SK-N-SH treated with all-trans-retinoic acid at 6 μM for 48 hours (cell line): ENCODE results near the gene LEMD2.

Experiments
- ATAC-seq: fragments of 200-7000 bp; cut with Tn5 transposase; 3 replicates; pipeline ENCODE4 v1.9.1; 2020; ENCODE audit warnings: mild to moderate bottlenecking, moderate library complexity
- ARNTL ChIP-seq: fragments of 450-650 bp; formaldehyde crosslinking; IDR thresholded peaks from 2 replicates; pipeline ENCODE4 v1.5.0; 2020; ENCODE audit warnings: low read depth, mild to moderate bottlenecking, moderate library complexity, borderline replicate concordance
- CREB5 ChIP-seq: fragments of 250-450 bp; sonication (Bioruptor Pico); IDR thresholded peaks from 2 replicates; pipeline ENCODE4 v1.5.1; 2020; ENCODE audit warnings: low read depth, mild to moderate bottlenecking, moderate library complexity
- CSDC2 ChIP-seq: fragments of 250-450 bp; sonication (Bioruptor Pico); IDR thresholded peaks from 2 replicates; pipeline ENCODE4 v1.5.0; 2020; ENCODE audit warnings: mild to moderate bottlenecking, moderate library complexity
- ESRRG ChIP-seq: fragments of 250-450 bp; sonication (Bioruptor Pico); IDR thresholded peaks from 2 replicates; pipeline ENCODE4 v1.6.1; 2021; ENCODE audit warnings: mild to moderate bottlenecking
- GLIS3 ChIP-seq: fragments of 250-450 bp; sonication (Bioruptor Pico); IDR thresholded peaks from 2 replicates; pipeline ENCODE4 v1.5.0; 2020; ENCODE audit warnings: mild to moderate bottlenecking, moderate library complexity
- ISL1 ChIP-seq: fragments of 250-450 bp; sonication (Bioruptor Pico); IDR thresholded peaks from 2 replicates; pipeline ENCODE4 v2.1.2; 2022; ENCODE audit warnings: mild to moderate bottlenecking, moderate library complexity
- OSR1 ChIP-seq: fragments of 250-450 bp; sonication (Bioruptor Pico); IDR thresholded peaks from 2 replicates; pipeline ENCODE4 v1.8.0; 2022; ENCODE audit warnings: moderate library complexity, mild to moderate bottlenecking, inconsistent platforms
- POU6F1 ChIP-seq: fragments of 250-450 bp; sonication (Bioruptor Pico); IDR thresholded peaks from 2 replicates; pipeline ENCODE4 v1.8.0; 2021; ENCODE audit warnings: low read depth, mild to moderate bottlenecking, moderate library complexity, borderline replicate concordance
- PPARA ChIP-seq: fragments of 250-450 bp; sonication (Bioruptor Pico); IDR thresholded peaks from 2 replicates; pipeline ENCODE4 v1.5.0; 2020; ENCODE audit warnings: mild to moderate bottlenecking, borderline replicate concordance
- RARB ChIP-seq: fragments of 250-450 bp; sonication (Bioruptor Pico); IDR thresholded peaks from 2 replicates; pipeline ENCODE4 v1.8.0; 2021; ENCODE audit warnings: mild to moderate bottlenecking, moderate library complexity
- SNAI2 ChIP-seq: fragments of 250-450 bp; sonication (Bioruptor Pico); IDR thresholded peaks from 2 replicates; pipeline ENCODE4 v1.5.0; 2020; ENCODE audit warnings: mild to moderate bottlenecking, moderate library complexity
- TCF4 ChIP-seq: fragments of 250-450 bp; sonication (Bioruptor Pico); IDR thresholded peaks from 2 replicates; pipeline ENCODE4 v1.8.0; 2021; ENCODE audit warnings: mild to moderate bottlenecking, moderate library complexity, borderline replicate concordance
- TOX ChIP-seq: fragments of 250-450 bp; sonication (Bioruptor Pico); IDR thresholded peaks from 2 replicates; pipeline ENCODE4 v1.8.0; 2021; ENCODE audit warnings: mild to moderate bottlenecking, moderate library complexity, borderline replicate concordance
- ZC3H10 ChIP-seq: fragments of 250-450 bp; sonication (Bioruptor Pico); IDR thresholded peaks from 2 replicates; pipeline ENCODE4 v1.5.1; 2021; ENCODE audit warnings: mild to moderate bottlenecking, moderate library complexity
- ZFP30 ChIP-seq: fragments of 450-650 bp; formaldehyde crosslinking; IDR thresholded peaks from 2 replicates; pipeline ENCODE4 v1.5.0; 2022; ENCODE audit warnings: mild to moderate bottlenecking, moderate library complexity
- ZNF565 ChIP-seq: fragments of 450-650 bp; formaldehyde crosslinking; conservative IDR thresholded peaks from 2 replicates; pipeline ENCODE4 v1.5.0; 2020; ENCODE audit warnings: low read depth, mild to moderate bottlenecking, moderate library complexity
- ZNF70 ChIP-seq: fragments of 450-650 bp; formaldehyde crosslinking; IDR thresholded peaks from 2 replicates; pipeline ENCODE4 v1.5.0; 2020; ENCODE audit warnings: mild to moderate bottlenecking, moderate library complexity
- ZNF8 ChIP-seq: fragments of 450-650 bp; formaldehyde crosslinking; IDR thresholded peaks from 2 replicates; pipeline ENCODE4 v1.5.0; 2020; ENCODE audit warnings: mild to moderate bottlenecking, moderate library complexity
- TF ChIP-seq, protein P1 (sequence below): fragments of 250-450 bp; sonication (Bioruptor Pico); IDR thresholded peaks from 2 replicates; pipeline ENCODE4 v1.5.1; 2021; ENCODE audit warnings: mild to moderate bottlenecking, moderate library complexity
- TF ChIP-seq, protein P2 (sequence below): fragments of 250-450 bp; sonication (Bioruptor Pico); IDR thresholded peaks from 2 replicates; pipeline ENCODE4 v1.5.0; 2020; ENCODE audit warnings: mild to moderate bottlenecking, moderate library complexity

Gene LEMD2

GRCh38 chr6:33729059-33729458 lies 59.9 kb downstream of the LEMD2 start:
- ATAC-seq, result no peak
- TF ChIP-seq POU6F1 (CRISPR knock-in tag) (no peak), ARNTL (CRISPR knock-in tag) (no peak), ZNF565 (no peak), ISL1 (CRISPR knock-in tag) (no peak), PPARA (CRISPR knock-in tag) (no peak), CREB5 (CRISPR knock-in tag) (no peak), ZC3H10 (CRISPR knock-in tag) (no peak)

DNA sequence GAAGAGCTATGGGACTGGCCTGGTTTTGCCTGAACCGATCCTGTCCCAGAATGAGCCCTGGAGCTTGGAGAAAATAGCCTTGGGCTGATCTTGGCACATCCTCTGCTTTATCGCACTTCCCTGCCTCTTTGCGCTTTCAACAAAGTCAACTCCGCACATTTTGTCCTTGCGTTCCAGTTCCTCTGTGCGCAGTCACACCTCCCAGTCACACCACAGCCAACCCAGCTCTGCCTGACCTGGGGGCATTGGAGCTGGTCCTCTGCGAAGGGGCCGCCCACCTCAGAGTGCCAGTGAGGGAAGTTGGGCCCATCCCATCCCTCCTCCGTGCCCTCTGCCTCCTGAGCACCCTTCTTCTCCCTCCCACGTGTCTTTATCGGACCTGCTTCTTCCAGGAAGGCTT lies 60.5 kb downstream of the LEMD2 start:
- TF ChIP-seq POU6F1 (CRISPR knock-in tag) (no peak), ESRRG (CRISPR knock-in tag) (no peak), RARB (CRISPR knock-in tag) (no peak), ZNF8 (CRISPR knock-in tag) (no peak), ZNF70 (CRISPR knock-in tag) (no peak), PPARA (CRISPR knock-in tag) (no peak), TOX (CRISPR knock-in tag) (no peak), ARNTL (CRISPR knock-in tag) (no peak), CSDC2 (CRISPR knock-in tag) (no peak), OSR1 (CRISPR knock-in tag) (no peak), CREB5 (CRISPR knock-in tag) (no peak), ZC3H10 (CRISPR knock-in tag) (no peak), ZFP30 (CRISPR knock-in tag) (no peak), ISL1 (CRISPR knock-in tag) (no peak), TCF4 (no peak), ZNF565 (no peak), GLIS3 (CRISPR knock-in tag) (no peak), SNAI2 (CRISPR knock-in tag) (no peak)
- TF ChIP-seq, protein P1, sequence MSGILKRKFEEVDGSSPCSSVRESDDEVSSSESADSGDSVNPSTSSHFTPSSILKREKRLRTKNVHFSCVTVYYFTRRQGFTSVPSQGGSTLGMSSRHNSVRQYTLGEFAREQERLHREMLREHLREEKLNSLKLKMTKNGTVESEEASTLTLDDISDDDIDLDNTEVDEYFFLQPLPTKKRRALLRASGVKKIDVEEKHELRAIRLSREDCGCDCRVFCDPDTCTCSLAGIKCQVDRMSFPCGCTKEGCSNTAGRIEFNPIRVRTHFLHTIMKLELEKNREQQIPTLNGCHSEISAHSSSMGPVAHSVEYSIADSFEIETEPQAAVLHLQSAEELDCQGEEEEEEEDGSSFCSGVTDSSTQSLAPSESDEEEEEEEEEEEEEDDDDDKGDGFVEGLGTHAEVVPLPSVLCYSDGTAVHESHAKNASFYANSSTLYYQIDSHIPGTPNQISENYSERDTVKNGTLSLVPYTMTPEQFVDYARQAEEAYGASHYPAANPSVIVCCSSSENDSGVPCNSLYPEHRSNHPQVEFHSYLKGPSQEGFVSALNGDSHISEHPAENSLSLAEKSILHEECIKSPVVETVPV (CRISPR knock-in tag), result no peak
- TF ChIP-seq, protein P2, sequence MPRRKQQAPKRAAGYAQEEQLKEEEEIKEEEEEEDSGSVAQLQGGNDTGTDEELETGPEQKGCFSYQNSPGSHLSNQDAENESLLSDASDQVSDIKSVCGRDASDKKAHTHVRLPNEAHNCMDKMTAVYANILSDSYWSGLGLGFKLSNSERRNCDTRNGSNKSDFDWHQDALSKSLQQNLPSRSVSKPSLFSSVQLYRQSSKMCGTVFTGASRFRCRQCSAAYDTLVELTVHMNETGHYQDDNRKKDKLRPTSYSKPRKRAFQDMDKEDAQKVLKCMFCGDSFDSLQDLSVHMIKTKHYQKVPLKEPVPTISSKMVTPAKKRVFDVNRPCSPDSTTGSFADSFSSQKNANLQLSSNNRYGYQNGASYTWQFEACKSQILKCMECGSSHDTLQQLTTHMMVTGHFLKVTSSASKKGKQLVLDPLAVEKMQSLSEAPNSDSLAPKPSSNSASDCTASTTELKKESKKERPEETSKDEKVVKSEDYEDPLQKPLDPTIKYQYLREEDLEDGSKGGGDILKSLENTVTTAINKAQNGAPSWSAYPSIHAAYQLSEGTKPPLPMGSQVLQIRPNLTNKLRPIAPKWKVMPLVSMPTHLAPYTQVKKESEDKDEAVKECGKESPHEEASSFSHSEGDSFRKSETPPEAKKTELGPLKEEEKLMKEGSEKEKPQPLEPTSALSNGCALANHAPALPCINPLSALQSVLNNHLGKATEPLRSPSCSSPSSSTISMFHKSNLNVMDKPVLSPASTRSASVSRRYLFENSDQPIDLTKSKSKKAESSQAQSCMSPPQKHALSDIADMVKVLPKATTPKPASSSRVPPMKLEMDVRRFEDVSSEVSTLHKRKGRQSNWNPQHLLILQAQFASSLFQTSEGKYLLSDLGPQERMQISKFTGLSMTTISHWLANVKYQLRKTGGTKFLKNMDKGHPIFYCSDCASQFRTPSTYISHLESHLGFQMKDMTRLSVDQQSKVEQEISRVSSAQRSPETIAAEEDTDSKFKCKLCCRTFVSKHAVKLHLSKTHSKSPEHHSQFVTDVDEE, result no peak
- no peak for ATAC-seq

DNA sequence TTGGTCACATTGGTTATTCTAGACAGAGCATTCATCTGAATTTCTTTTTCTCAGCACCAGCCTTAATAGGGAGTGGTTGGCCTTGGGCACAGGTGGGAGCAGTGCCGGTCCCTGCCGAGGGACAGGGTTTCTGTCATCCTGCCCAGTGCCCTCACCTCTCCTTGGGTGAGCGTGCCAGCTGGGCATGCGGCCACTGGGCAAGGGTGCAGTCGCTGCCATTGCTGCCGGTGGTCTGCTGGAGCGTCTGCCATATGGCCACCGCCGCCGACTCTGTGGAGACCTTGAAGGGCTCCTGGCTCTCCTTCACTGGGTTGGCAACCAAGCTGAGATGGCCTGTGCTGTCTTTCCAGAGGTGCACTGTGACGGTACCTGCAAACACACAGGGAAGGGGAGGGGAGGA lies 61.0 kb downstream of the LEMD2 start:
- ATAC-seq, result no peak
- TF ChIP-seq TOX (CRISPR knock-in tag), result no peak
- TF ChIP-seq, protein P1 (CRISPR knock-in tag), result no peak
- no peak for TF ChIP-seq ZNF70 (CRISPR knock-in tag)
- TF ChIP-seq ZC3H10 (CRISPR knock-in tag), result no peak
- TF ChIP-seq, protein P2, result no peak
- TF ChIP-seq ZFP30 (CRISPR knock-in tag), result no peak
- no peak for TF ChIP-seq POU6F1 (CRISPR knock-in tag)
- no peak for TF ChIP-seq ZNF8 (CRISPR knock-in tag)
- no peak for TF ChIP-seq CSDC2 (CRISPR knock-in tag)
- TF ChIP-seq ESRRG (CRISPR knock-in tag), result no peak
